ENCODE data around the gene PDZRN3.

The PDZRN3 gene

DNA sequence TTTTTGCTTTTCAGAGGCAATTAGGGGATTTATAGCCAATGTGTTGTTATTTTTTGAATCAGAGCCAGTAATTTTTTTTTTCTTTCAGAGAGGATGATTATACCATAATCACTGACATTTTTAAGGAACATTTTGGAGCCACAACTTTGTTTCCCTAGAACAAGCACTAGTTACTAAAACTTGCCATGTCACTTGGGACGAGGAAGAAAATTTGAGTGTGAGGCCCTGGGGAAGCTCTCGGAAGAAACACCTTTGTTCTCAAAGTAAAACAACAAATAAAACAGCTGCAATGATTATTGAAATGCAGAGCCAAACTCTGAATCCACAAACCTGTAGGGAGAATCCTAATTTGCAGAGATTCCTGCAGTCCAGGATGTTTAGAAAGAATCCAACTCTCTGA lies 69.7 kb downstream of the PDZRN3 start:
- TF ChIP-seq, protein P1, sequence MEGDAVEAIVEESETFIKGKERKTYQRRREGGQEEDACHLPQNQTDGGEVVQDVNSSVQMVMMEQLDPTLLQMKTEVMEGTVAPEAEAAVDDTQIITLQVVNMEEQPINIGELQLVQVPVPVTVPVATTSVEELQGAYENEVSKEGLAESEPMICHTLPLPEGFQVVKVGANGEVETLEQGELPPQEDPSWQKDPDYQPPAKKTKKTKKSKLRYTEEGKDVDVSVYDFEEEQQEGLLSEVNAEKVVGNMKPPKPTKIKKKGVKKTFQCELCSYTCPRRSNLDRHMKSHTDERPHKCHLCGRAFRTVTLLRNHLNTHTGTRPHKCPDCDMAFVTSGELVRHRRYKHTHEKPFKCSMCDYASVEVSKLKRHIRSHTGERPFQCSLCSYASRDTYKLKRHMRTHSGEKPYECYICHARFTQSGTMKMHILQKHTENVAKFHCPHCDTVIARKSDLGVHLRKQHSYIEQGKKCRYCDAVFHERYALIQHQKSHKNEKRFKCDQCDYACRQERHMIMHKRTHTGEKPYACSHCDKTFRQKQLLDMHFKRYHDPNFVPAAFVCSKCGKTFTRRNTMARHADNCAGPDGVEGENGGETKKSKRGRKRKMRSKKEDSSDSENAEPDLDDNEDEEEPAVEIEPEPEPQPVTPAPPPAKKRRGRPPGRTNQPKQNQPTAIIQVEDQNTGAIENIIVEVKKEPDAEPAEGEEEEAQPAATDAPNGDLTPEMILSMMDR (IDR thresholded peaks at IDR 0.05; ENCODE audit: poor library complexity, severe bottlenecking): no peak
- ATAC-seq (ENCODE audit: low read depth) (no peak), DNase-seq (ENCODE audit: low spot score) (no peak)
- H3K4me1 ChIP-seq (ENCODE audit: insufficient read depth, poor library complexity, severe bottlenecking): no peaks in the 10 kb centered on the region
- no peak overlapping the region for H3K27ac ChIP-seq (ENCODE audit: poor library complexity, severe bottlenecking)
- no peaks in the 10 kb centered on the region for H3K9me3 ChIP-seq (ENCODE audit: severe bottlenecking)
- no peaks in the 10 kb centered on the region for H3K27me3 ChIP-seq (ENCODE audit: insufficient read depth, poor library complexity, severe bottlenecking)
- no peak overlapping the region for H3K4me3 ChIP-seq (ENCODE audit: severe bottlenecking)
- no peaks in the 10 kb centered on the region for H3K36me3 ChIP-seq (ENCODE audit: low read depth)

DNA sequence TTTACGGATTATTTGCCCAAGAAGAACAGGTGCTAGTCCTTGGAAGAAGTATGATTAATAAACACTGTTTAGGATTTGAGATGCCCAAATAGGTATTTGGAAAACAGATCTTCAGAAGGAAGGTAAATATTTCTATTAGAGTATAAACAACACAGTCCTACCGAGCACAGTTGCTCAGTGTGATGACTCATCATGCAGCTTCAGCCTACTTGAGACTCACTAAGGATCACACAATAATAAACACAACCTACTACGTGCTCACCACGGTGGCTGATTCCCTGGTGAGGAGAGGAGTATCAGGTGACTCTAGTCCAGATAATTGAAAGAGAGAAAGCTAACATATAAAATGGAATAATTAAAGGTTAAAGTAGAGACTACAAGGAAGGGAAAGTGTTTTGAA lies 72.0 kb downstream of the PDZRN3 start:
- DNase-seq (ENCODE audit: low spot score): no peak
- Histone ChIP-seq H3K27ac (ENCODE audit: poor library complexity, severe bottlenecking) (no peak overlapping the region), H3K4me3 (ENCODE audit: severe bottlenecking) (no peak overlapping the region), H3K27me3 (ENCODE audit: insufficient read depth, poor library complexity, severe bottlenecking) (no peaks in the 10 kb centered on the region), H3K36me3 (ENCODE audit: low read depth) (no peaks in the 10 kb centered on the region), H3K4me1 (ENCODE audit: insufficient read depth, poor library complexity, severe bottlenecking) (peaks cover 2% of the 10 kb centered on the region), H3K9me3 (ENCODE audit: severe bottlenecking) (no peaks in the 10 kb centered on the region)
- TF ChIP-seq, protein P1 (IDR thresholded peaks at IDR 0.05; ENCODE audit: poor library complexity, severe bottlenecking): no peak
- ATAC-seq (ENCODE audit: low read depth): no peak

DNA sequence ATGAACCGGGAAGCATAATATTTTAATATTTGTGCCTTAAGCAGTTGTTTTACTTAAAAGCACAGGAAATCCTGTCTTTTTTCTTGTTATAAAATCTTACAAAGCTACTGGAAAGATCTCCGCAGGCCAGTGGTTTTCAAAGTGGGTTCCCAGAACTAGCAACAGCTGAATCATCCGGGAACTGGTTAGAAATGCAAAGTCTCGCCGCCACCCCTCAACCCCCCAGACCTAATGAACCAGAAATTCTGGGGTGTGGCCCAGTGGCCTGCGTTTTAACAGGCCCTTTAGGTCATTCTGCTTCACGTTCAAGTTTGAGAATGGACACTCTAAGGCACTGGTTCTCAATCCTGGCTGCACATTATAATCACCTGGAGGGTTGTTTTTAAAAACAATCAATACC lies 74.7 kb downstream of the PDZRN3 start:
- Histone ChIP-seq H3K36me3 (ENCODE audit: low read depth) (no peaks in the 10 kb centered on the region), H3K4me3 (ENCODE audit: severe bottlenecking) (no peak overlapping the region), H3K27ac (ENCODE audit: poor library complexity, severe bottlenecking) (no peak overlapping the region), H3K9me3 (ENCODE audit: severe bottlenecking) (no peaks in the 10 kb centered on the region), H3K27me3 (ENCODE audit: insufficient read depth, poor library complexity, severe bottlenecking) (no peaks in the 10 kb centered on the region), H3K4me1 (ENCODE audit: insufficient read depth, poor library complexity, severe bottlenecking) (peaks cover 17% of the 10 kb centered on the region)
- TF ChIP-seq, protein P1 (IDR thresholded peaks at IDR 0.05; ENCODE audit: poor library complexity, severe bottlenecking): no peak
- ATAC-seq (ENCODE audit: low read depth): no peak
- DNase-seq (ENCODE audit: low spot score): no peak

DNA sequence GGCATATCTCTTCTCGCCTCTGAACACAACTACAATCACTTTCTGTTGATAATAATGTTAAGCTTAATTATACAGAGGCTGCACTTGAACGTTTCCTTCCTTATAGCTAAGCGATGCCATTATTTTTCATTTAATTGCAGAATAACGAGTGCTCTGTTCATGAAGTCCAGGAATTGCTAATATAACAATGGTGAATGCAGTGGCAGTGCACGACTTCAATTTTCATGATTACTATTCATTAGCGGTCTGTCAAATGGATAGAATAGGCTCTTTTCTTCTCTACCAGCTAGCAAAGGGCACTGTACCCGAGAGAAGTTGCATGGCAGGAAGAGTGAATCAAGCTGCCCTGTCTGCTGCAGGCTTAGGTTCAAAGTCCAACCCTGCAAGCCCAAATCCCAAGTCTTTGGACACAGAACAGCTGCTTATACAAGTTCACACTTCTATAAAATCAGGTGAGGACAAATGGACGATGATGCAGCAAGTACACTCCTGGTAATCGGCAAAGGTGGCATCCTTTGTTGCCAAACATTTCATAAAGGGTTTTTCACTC lies 75.6 kb downstream of the PDZRN3 start:
- DNase-seq (ENCODE audit: low spot score) (no peak), ATAC-seq (ENCODE audit: low read depth) (no peak)
- H3K4me1 ChIP-seq (ENCODE audit: insufficient read depth, poor library complexity, severe bottlenecking): peaks cover 17% of the 10 kb centered on the region
- H3K27me3 ChIP-seq (ENCODE audit: insufficient read depth, poor library complexity, severe bottlenecking): no peaks in the 10 kb centered on the region
- H3K27ac ChIP-seq (ENCODE audit: poor library complexity, severe bottlenecking): no peak overlapping the region
- H3K36me3 ChIP-seq (ENCODE audit: low read depth): no peaks in the 10 kb centered on the region
- TF ChIP-seq, protein P1 (IDR thresholded peaks at IDR 0.05; ENCODE audit: poor library complexity, severe bottlenecking): no peak
- no peaks in the 10 kb centered on the region for H3K9me3 ChIP-seq (ENCODE audit: severe bottlenecking)
- no peak overlapping the region for H3K4me3 ChIP-seq (ENCODE audit: severe bottlenecking)

DNA sequence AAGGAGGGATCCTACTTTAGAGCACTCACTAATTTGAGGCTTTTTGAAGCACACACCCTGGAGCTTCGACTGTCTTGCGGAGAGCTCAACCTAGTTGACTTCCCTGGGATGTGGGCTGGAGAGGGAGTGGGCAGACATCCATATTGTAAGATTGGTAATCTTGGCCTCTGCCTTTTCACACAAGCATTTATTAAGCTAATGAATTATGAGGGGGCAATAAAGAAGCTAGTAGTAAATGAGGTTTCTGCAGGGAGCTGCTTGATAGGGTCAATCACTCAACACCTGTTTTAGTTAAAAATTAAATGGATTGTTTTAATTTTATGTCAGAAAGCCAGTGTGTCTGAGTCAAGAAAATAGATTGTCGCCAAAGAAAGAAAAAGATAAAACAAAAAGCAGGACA lies 76.3 kb downstream of the PDZRN3 start:
- no peak overlapping the region for H3K27ac ChIP-seq (ENCODE audit: poor library complexity, severe bottlenecking)
- no peak overlapping the region for H3K4me3 ChIP-seq (ENCODE audit: severe bottlenecking)
- TF ChIP-seq, protein P1 (IDR thresholded peaks at IDR 0.05; ENCODE audit: poor library complexity, severe bottlenecking): no peak
- DNase-seq (ENCODE audit: low spot score): no peak
- H3K27me3 ChIP-seq (ENCODE audit: insufficient read depth, poor library complexity, severe bottlenecking): no peaks in the 10 kb centered on the region
- no peaks in the 10 kb centered on the region for H3K9me3 ChIP-seq (ENCODE audit: severe bottlenecking)
- no peaks in the 10 kb centered on the region for H3K36me3 ChIP-seq (ENCODE audit: low read depth)
- H3K4me1 ChIP-seq (ENCODE audit: insufficient read depth, poor library complexity, severe bottlenecking): peaks cover 17% of the 10 kb centered on the region
- no peak for ATAC-seq (ENCODE audit: low read depth)
